ENCODE results near the gene GRIN2A.
A peak's percentile ranks its signal among the peaks of the same experiment; 100 is the strongest.

GRIN2A gene

GRCh38 chr16:10031473-10031872 lies 150.8 kb downstream of the GRIN2A start:
- peak; percentile 9 for DNase-seq

- DNase-seq, result no peak
Measured at GRCh38 chr16:10028644-10029043, 153.6 kb downstream of the GRIN2A start.

GRCh38 chr16:10027553-10027952 lies 154.7 kb downstream of the GRIN2A start:
- DNase-seq, result no peak

- DNase-seq, result no peak
Measured at GRCh38 chr16:10026593-10026992, 155.6 kb downstream of the GRIN2A start.

GRCh38 chr16:10022098-10022497 lies 160.1 kb downstream of the GRIN2A start:
- DNase-seq, result no peak

- DNase-seq, result no peak
Measured at GRCh38 chr16:10020866-10021265, 161.4 kb downstream of the GRIN2A start.

- no peak for DNase-seq
Measured at GRCh38 chr16:10016752-10017151, 165.5 kb downstream of the GRIN2A start.

- DNase-seq, result no peak
Measured at GRCh38 chr16:10015397-10015796, 166.8 kb downstream of the GRIN2A start.

GRCh38 chr16:10013774-10014173 lies 168.5 kb downstream of the GRIN2A start:
- no peak for DNase-seq

- no peak for DNase-seq
Measured at GRCh38 chr16:10013364-10013763, 168.9 kb downstream of the GRIN2A start.

GRCh38 chr16:10009684-10010083 lies 172.5 kb downstream of the GRIN2A start:
- no peak for DNase-seq

- DNase-seq, result peak; percentile 29
Measured at GRCh38 chr16:10003486-10003885, 178.7 kb downstream of the GRIN2A start.

GRCh38 chr16:10001258-10001775 lies 180.9 kb downstream of the GRIN2A start:
- DNase-seq, result no peak

GRCh38 chr16:9996221-9996620 lies 186.0 kb downstream of the GRIN2A start:
- no peak for DNase-seq

GRCh38 chr16:9992441-9992840 lies 189.8 kb downstream of the GRIN2A start:
- DNase-seq, result no peak

- DNase-seq, result no peak
Measured at GRCh38 chr16:9980981-9981380, 201.2 kb downstream of the GRIN2A start.

GRCh38 chr16:9978160-9978725 lies 204.0 kb downstream of the GRIN2A start:
- DNase-seq, result no peak

GRCh38 chr16:9977333-9977897 lies 204.8 kb downstream of the GRIN2A start:
- no peak for DNase-seq

- no peak for DNase-seq
Measured at GRCh38 chr16:9976601-9977000, 205.6 kb downstream of the GRIN2A start.

- DNase-seq, result no peak
Measured at GRCh38 chr16:9971907-9972306, 210.3 kb downstream of the GRIN2A start.

- DNase-seq, result no peak
Measured at GRCh38 chr16:9970796-9971195, 211.4 kb downstream of the GRIN2A start.

- no peak for DNase-seq
Measured at GRCh38 chr16:9970244-9970643, 212.0 kb downstream of the GRIN2A start.

- DNase-seq, result no peak
Measured at GRCh38 chr16:9969580-9969979, 212.6 kb downstream of the GRIN2A start.

- peak; percentile 18 for DNase-seq
Measured at GRCh38 chr16:9966569-9967157, 215.6 kb downstream of the GRIN2A start.

Measured in fibroblast of skin of abdomen (primary cell).